Neural progenitor cell (in vitro differentiated cells): ENCODE results near the gene MDC1. TPM values are rescaled to one million over a fixed set of nuclear protein-coding genes. Genes with fewer than 3 reads are reported as not detected.

Experiments used
- DNase-seq: peaks from one replicate; pipeline ENCODE4 v3.0.0-alpha.2; 2016; ENCODE audit warnings: low spot score
- H2AFZ ChIP-seq: fragments of 200-600 bp; sonication (generic); replicated peaks from 2 replicates; pipeline ENCODE4 v1.6.1; 2016; ENCODE audit warnings: antibody characterized with exemption
- H3F3A ChIP-seq: fragments of 200-600 bp; sonication (generic); 2 replicates; pipeline ENCODE4 v1.6.1; 2016; ENCODE audit warnings: antibody characterized with exemption, low read depth
- H3K27ac ChIP-seq: fragments of 200-600 bp; sonication (generic); 2 replicates; pipeline ENCODE4 v1.5.1; 2016; ENCODE audit warnings: mild to moderate bottlenecking
- H3K27me3 ChIP-seq: fragments of 200-600 bp; sonication (generic); 2 replicates; pipeline ENCODE4 v1.6.1; 2016; ENCODE audit warnings: mild to moderate bottlenecking, moderate library complexity
- H3K36me3 ChIP-seq: fragments of 200-600 bp; sonication (generic); 2 replicates; pipeline ENCODE4 v1.5.1; 2016
- H3K4me1 ChIP-seq: fragments of 200-600 bp; sonication (generic); 2 replicates; pipeline ENCODE4 v1.6.1; 2016; ENCODE audit warnings: mixed run types
- H3K4me2 ChIP-seq: fragments of 200-600 bp; sonication (generic); 2 replicates; pipeline ENCODE4 v1.6.1; 2016
- H3K4me3 ChIP-seq: fragments of 200-600 bp; sonication (generic); 2 replicates; pipeline ENCODE4 v1.5.1; 2016
- H3K79me2 ChIP-seq: fragments of 200-600 bp; sonication (generic); 2 replicates; pipeline ENCODE4 v1.6.1; 2016; ENCODE audit warnings: low read depth
- H3K9ac ChIP-seq: fragments of 200-600 bp; sonication (generic); 2 replicates; pipeline ENCODE4 v1.6.1; 2016
- H3K9me3 ChIP-seq: fragments of 200-600 bp; sonication (generic); 2 replicates; pipeline ENCODE4 v1.5.1; 2016; ENCODE audit warnings: low read depth
- H4K20me1 ChIP-seq: fragments of 200-600 bp; sonication (generic); 2 replicates; pipeline ENCODE4 v1.6.1; 2016; ENCODE audit warnings: low read depth
- H3K27ac Mint-ChIP-seq: 3 replicates; pipeline ENCODE4 v1.8.0; 2021; ENCODE audit warnings: mixed read lengths
- H3K27me3 Mint-ChIP-seq: 2 replicates; pipeline ENCODE4 v1.8.0; 2022; ENCODE audit warnings: low read depth, mild to moderate bottlenecking, inconsistent platforms, moderate library complexity, mixed read lengths; ENCODE audit not compliant: insufficient read depth
- H3K36me3 Mint-ChIP-seq: 3 replicates; pipeline ENCODE4 v1.8.0; 2021; ENCODE audit warnings: mixed read lengths
- H3K4me1 Mint-ChIP-seq: 3 replicates; pipeline ENCODE4 v1.8.0; 2021; ENCODE audit warnings: mixed read lengths
- H3K4me3 Mint-ChIP-seq: 3 replicates; pipeline ENCODE4 v1.8.0; 2021; ENCODE audit warnings: mild to moderate bottlenecking, moderate library complexity, mixed read lengths
- H3K9me3 Mint-ChIP-seq: 3 replicates; pipeline ENCODE4 v1.8.0; 2020; ENCODE audit warnings: mixed read lengths
- EZH2 ChIP-seq: fragments of 200-600 bp; sonication (generic); IDR thresholded peaks from 2 replicates; pipeline ENCODE4 v1.6.1; 2017; ENCODE audit warnings: antibody characterized with exemption, mild to moderate bottlenecking, moderate library complexity
- EZH2phosphoT487 ChIP-seq: fragments of 200-600 bp; sonication (generic); IDR thresholded peaks from 2 replicates; pipeline ENCODE4 v1.6.1; 2017; ENCODE audit warnings: antibody characterized with exemption
- total RNA-seq: library from RNA; depleted of rRNA; stranded (reverse); fragments of >200 nt; gene quantifications from 2 replicates; pipeline ENCODE4 v1.2.3, GENCODE V29; 2015; ENCODE audit warnings: low replicate concordance
- TF ChIP-seq, protein P1 (sequence below): fragments of 200-600 bp; sonication (generic); IDR thresholded peaks from 2 replicates; pipeline ENCODE4 v1.5.1; 2017; ENCODE audit warnings: antibody characterized with exemption, mild to moderate bottlenecking

MDC1 gene
- total RNA-seq, 1 donor from 2014 or later = 22.6 TPM

GRCh38 chr6:30681766-30682142 is 35.3 kb downstream of the MDC1 start:
- peaks cover 62% of the 10 kb centered on the region for H4K20me1 ChIP-seq
- TF ChIP-seq, protein P1, sequence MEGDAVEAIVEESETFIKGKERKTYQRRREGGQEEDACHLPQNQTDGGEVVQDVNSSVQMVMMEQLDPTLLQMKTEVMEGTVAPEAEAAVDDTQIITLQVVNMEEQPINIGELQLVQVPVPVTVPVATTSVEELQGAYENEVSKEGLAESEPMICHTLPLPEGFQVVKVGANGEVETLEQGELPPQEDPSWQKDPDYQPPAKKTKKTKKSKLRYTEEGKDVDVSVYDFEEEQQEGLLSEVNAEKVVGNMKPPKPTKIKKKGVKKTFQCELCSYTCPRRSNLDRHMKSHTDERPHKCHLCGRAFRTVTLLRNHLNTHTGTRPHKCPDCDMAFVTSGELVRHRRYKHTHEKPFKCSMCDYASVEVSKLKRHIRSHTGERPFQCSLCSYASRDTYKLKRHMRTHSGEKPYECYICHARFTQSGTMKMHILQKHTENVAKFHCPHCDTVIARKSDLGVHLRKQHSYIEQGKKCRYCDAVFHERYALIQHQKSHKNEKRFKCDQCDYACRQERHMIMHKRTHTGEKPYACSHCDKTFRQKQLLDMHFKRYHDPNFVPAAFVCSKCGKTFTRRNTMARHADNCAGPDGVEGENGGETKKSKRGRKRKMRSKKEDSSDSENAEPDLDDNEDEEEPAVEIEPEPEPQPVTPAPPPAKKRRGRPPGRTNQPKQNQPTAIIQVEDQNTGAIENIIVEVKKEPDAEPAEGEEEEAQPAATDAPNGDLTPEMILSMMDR = no peak
- TF ChIP-seq EZH2phosphoT487 (no peak), EZH2 (no peak)
- Mint-ChIP-seq H3K27me3 (peaks cover 9% of the 10 kb centered on the region), H3K4me1 (peaks cover 67% of the 10 kb centered on the region), H3K9me3 (no peaks in the 10 kb centered on the region), H3K4me3 (peak overlapping the region; percentile 87), H3K27ac (no peak overlapping the region), H3K36me3 (peaks cover 10% of the 10 kb centered on the region)
- H3K27ac ChIP-seq = no peak overlapping the region
- peaks cover 70% of the 10 kb centered on the region for H3K79me2 ChIP-seq
- no peak overlapping the region for H2AFZ ChIP-seq
- H3K27me3 ChIP-seq = no peaks in the 10 kb centered on the region
- H3F3A ChIP-seq = peaks cover 16% of the 10 kb centered on the region
- H3K4me1 ChIP-seq = peaks cover 60% of the 10 kb centered on the region
- no peaks in the 10 kb centered on the region for H3K36me3 ChIP-seq
- peak overlapping the region; percentile 97 for H3K4me2 ChIP-seq
- H3K9ac ChIP-seq = no peak overlapping the region
- no peak overlapping the region for H3K4me3 ChIP-seq
- DNase-seq = no peak
- no peaks in the 10 kb centered on the region for H3K9me3 ChIP-seq

- Histone ChIP-seq H3F3A (peaks cover 15% of the 10 kb centered on the region), H4K20me1 (peaks cover 62% of the 10 kb centered on the region), H3K27ac (peak overlapping the region; percentile 5), H3K27me3 (no peaks in the 10 kb centered on the region), H3K4me3 (peak overlapping the region; percentile 21), H3K79me2 (peaks cover 52% of the 10 kb centered on the region), H3K9ac (no peak overlapping the region), H3K36me3 (no peaks in the 10 kb centered on the region), H3K9me3 (no peaks in the 10 kb centered on the region), H3K4me2 (peak overlapping the region; percentile 75), H2AFZ (no peak overlapping the region), H3K4me1 (peaks cover 46% of the 10 kb centered on the region)
- Mint-ChIP-seq H3K4me1 (peaks cover 54% of the 10 kb centered on the region), H3K27ac (peak overlapping the region; percentile 26), H3K9me3 (no peaks in the 10 kb centered on the region), H3K27me3 (peaks cover 14% of the 10 kb centered on the region), H3K36me3 (peaks cover 17% of the 10 kb centered on the region), H3K4me3 (peak overlapping the region; percentile 70)
- TF ChIP-seq, protein P1 = no peak
- DNase-seq = peak; percentile 75
These were observed 37.1 kb downstream of the MDC1 start for GRCh38 chr6:30679765-30680535.

DNA sequence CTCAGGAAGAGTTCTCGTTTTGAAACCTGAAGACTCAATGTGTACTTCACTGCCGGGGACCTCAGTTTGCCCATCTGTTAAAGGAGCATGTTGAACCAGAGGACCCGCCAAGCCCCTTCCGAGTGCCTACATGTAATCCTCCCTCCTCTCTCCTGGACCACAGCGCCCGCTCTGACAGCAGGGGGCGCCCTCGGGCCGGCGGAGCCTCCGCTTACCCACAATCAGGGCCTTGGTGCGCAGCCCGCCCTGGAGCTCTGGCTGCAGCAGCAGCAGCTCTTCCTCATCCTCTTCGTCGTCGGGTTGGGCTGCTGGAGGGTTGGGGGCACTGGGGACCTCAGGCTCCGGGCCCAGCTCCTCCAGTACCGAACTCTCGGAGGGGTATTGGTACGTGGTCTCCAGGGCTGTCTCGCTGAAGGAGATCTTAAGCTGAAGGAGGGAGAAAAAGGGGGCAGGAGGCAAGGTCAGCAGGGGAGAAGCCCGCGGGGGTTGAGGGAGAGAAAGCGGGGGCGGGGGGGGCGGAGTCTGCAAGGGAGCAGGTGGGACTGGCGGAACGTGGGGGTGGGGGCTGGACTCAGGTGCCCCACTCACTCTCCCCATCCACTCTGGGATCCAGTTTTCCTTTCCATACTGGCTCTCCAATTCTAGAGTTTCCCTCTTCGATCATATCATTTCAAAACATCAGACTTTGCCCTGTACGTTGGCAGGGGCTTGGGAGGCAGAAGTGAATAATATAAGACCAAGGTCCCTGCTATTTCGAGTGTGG is 37.9 kb downstream of the MDC1 start:
- H3K27ac Mint-ChIP-seq = no peak overlapping the region
- H3K9ac ChIP-seq = no peak overlapping the region
- peak overlapping the region; percentile 21 for H3K4me3 ChIP-seq

More for the DNA sequence above, 37.9 kb downstream of the MDC1 start:
- TF ChIP-seq EZH2phosphoT487 = no peak
- TF ChIP-seq EZH2 = no peak
- TF ChIP-seq, protein P1 = peak; percentile 97
- peaks cover 40% of the 10 kb centered on the region for H3K4me1 ChIP-seq
- H3K79me2 ChIP-seq = peaks cover 44% of the 10 kb centered on the region
- DNase-seq = peak; percentile 87
- Mint-ChIP-seq H3K4me3 (peak overlapping the region; percentile 66), H3K36me3 (peaks cover 17% of the 10 kb centered on the region), H3K27me3 (peaks cover 12% of the 10 kb centered on the region), H3K9me3 (no peaks in the 10 kb centered on the region), H3K4me1 (peaks cover 48% of the 10 kb centered on the region)
- no peaks in the 10 kb centered on the region for H3K36me3 ChIP-seq
- H3F3A ChIP-seq = peaks cover 15% of the 10 kb centered on the region
- H3K4me2 ChIP-seq = peak overlapping the region; percentile 75
- H3K27me3 ChIP-seq = no peaks in the 10 kb centered on the region
- H3K27ac ChIP-seq = no peak overlapping the region
- no peak overlapping the region for H2AFZ ChIP-seq
- no peaks in the 10 kb centered on the region for H3K9me3 ChIP-seq
- H4K20me1 ChIP-seq = peaks cover 56% of the 10 kb centered on the region
